ENCODE results near the gene PDGFB.
"Not testable (repeated sequence)": the region's sequence is repeated elsewhere in the genome, so short reads cannot be mapped to it uniquely, and the experiment has no call there.

Gene PDGFB

GRCh38 chr22:39218432-39218831 is 26.4 kb downstream of the PDGFB start:
- H3K4me3 ChIP-seq (ENCODE audit: low read length in 2 of 2); H3K9ac ChIP-seq (ENCODE audit: low read depth in 1 of 2, low read length in 2 of 2); H3K36me3 ChIP-seq (ENCODE audit: control insufficient read depth in 2 of 2, insufficient read depth in 2 of 2, low read length in 2 of 2); H3K4me1 ChIP-seq (ENCODE audit: control insufficient read depth in 2 of 2, insufficient read depth in 2 of 2, low read length in 2 of 2); H3K27ac ChIP-seq (ENCODE audit: low read depth in 2 of 2, low read length in 2 of 2); H3K9me3 ChIP-seq (ENCODE audit: control insufficient read depth in 2 of 2, low read length in 2 of 2): not testable (repeated sequence)
- H3K27me3 ChIP-seq (ENCODE audit: control insufficient read depth in 2 of 2, insufficient read depth in 2 of 2, low read length in 2 of 2), result peaks cover 3 to 12% of the 10 kb centered on the region in 2 donors

GRCh38 chr22:39216143-39216490 is 28.7 kb downstream of the PDGFB start:
- H3K27ac ChIP-seq (ENCODE audit: low read depth in 2 of 2, low read length in 2 of 2), result no peak overlapping the region
- H3K9me3 ChIP-seq (ENCODE audit: control insufficient read depth in 2 of 2, low read length in 2 of 2), result no peaks in the 10 kb centered on the region
- H3K36me3 ChIP-seq (ENCODE audit: control insufficient read depth in 2 of 2, insufficient read depth in 2 of 2, low read length in 2 of 2), result no peaks in the 10 kb centered on the region
- H3K4me1 ChIP-seq (ENCODE audit: control insufficient read depth in 2 of 2, insufficient read depth in 2 of 2, low read length in 2 of 2), result no peaks in the 10 kb centered on the region
- no peak overlapping the region for H3K9ac ChIP-seq (ENCODE audit: low read depth in 1 of 2, low read length in 2 of 2)
- peaks cover 3 to 12% of the 10 kb centered on the region in 2 donors for H3K27me3 ChIP-seq (ENCODE audit: control insufficient read depth in 2 of 2, insufficient read depth in 2 of 2, low read length in 2 of 2)
- no peak overlapping the region for H3K4me3 ChIP-seq (ENCODE audit: low read length in 2 of 2)

GRCh38 chr22:39215426-39216142 is 29.2 kb downstream of the PDGFB start:
- H3K27ac ChIP-seq (ENCODE audit: low read depth in 2 of 2, low read length in 2 of 2), result no peak overlapping the region
- H3K9ac ChIP-seq (ENCODE audit: low read depth in 1 of 2, low read length in 2 of 2), result no peak overlapping the region
- peaks cover 3 to 12% of the 10 kb centered on the region in 2 donors for H3K27me3 ChIP-seq (ENCODE audit: control insufficient read depth in 2 of 2, insufficient read depth in 2 of 2, low read length in 2 of 2)
- H3K4me1 ChIP-seq (ENCODE audit: control insufficient read depth in 2 of 2, insufficient read depth in 2 of 2, low read length in 2 of 2), result no peaks in the 10 kb centered on the region
- H3K4me3 ChIP-seq (ENCODE audit: low read length in 2 of 2), result no peak overlapping the region
- no peaks in the 10 kb centered on the region for H3K9me3 ChIP-seq (ENCODE audit: control insufficient read depth in 2 of 2, low read length in 2 of 2)
- no peaks in the 10 kb centered on the region for H3K36me3 ChIP-seq (ENCODE audit: control insufficient read depth in 2 of 2, insufficient read depth in 2 of 2, low read length in 2 of 2)

GRCh38 chr22:39215070-39215396 is 29.7 kb downstream of the PDGFB start:
- Histone ChIP-seq H3K9ac (ENCODE audit: low read depth in 1 of 2, low read length in 2 of 2) (no peak overlapping the region), H3K4me1 (ENCODE audit: control insufficient read depth in 2 of 2, insufficient read depth in 2 of 2, low read length in 2 of 2) (no peaks in the 10 kb centered on the region), H3K27ac (ENCODE audit: low read depth in 2 of 2, low read length in 2 of 2) (no peak overlapping the region), H3K9me3 (ENCODE audit: control insufficient read depth in 2 of 2, low read length in 2 of 2) (no peaks in the 10 kb centered on the region), H3K27me3 (ENCODE audit: control insufficient read depth in 2 of 2, insufficient read depth in 2 of 2, low read length in 2 of 2) (peaks cover 3 to 12% of the 10 kb centered on the region in 2 donors), H3K36me3 (ENCODE audit: control insufficient read depth in 2 of 2, insufficient read depth in 2 of 2, low read length in 2 of 2) (no peaks in the 10 kb centered on the region), H3K4me3 (ENCODE audit: low read length in 2 of 2) (no peak overlapping the region)

- H3K9me3 ChIP-seq (ENCODE audit: control insufficient read depth in 2 of 2, low read length in 2 of 2), result no peaks in the 10 kb centered on the region
- H3K36me3 ChIP-seq (ENCODE audit: control insufficient read depth in 2 of 2, insufficient read depth in 2 of 2, low read length in 2 of 2), result no peaks in the 10 kb centered on the region
- H3K4me1 ChIP-seq (ENCODE audit: control insufficient read depth in 2 of 2, insufficient read depth in 2 of 2, low read length in 2 of 2), result no peaks in the 10 kb centered on the region
- no peak overlapping the region for H3K27ac ChIP-seq (ENCODE audit: low read depth in 2 of 2, low read length in 2 of 2)
- H3K4me3 ChIP-seq (ENCODE audit: low read length in 2 of 2), result no peak overlapping the region
- H3K27me3 ChIP-seq (ENCODE audit: control insufficient read depth in 2 of 2, insufficient read depth in 2 of 2, low read length in 2 of 2), result peaks cover 3 to 12% of the 10 kb centered on the region in 2 donors
- no peak overlapping the region for H3K9ac ChIP-seq (ENCODE audit: low read depth in 1 of 2, low read length in 2 of 2)
Measured at GRCh38 chr22:39214383-39215069, 30.3 kb downstream of the PDGFB start.

GRCh38 chr22:39214006-39214382 is 30.8 kb downstream of the PDGFB start:
- no peak overlapping the region for H3K9ac ChIP-seq (ENCODE audit: low read depth in 1 of 2, low read length in 2 of 2)
- no peak overlapping the region for H3K27ac ChIP-seq (ENCODE audit: low read depth in 2 of 2, low read length in 2 of 2)
- no peaks in the 10 kb centered on the region for H3K9me3 ChIP-seq (ENCODE audit: control insufficient read depth in 2 of 2, low read length in 2 of 2)
- no peaks in the 10 kb centered on the region for H3K36me3 ChIP-seq (ENCODE audit: control insufficient read depth in 2 of 2, insufficient read depth in 2 of 2, low read length in 2 of 2)
- H3K4me1 ChIP-seq (ENCODE audit: control insufficient read depth in 2 of 2, insufficient read depth in 2 of 2, low read length in 2 of 2), result no peaks in the 10 kb centered on the region
- H3K27me3 ChIP-seq (ENCODE audit: control insufficient read depth in 2 of 2, insufficient read depth in 2 of 2, low read length in 2 of 2), result peaks cover 3 to 12% of the 10 kb centered on the region in 2 donors
- no peak overlapping the region for H3K4me3 ChIP-seq (ENCODE audit: low read length in 2 of 2)

- no peaks in the 10 kb centered on the region for H3K36me3 ChIP-seq (ENCODE audit: control insufficient read depth in 2 of 2, insufficient read depth in 2 of 2, low read length in 2 of 2)
- H3K4me3 ChIP-seq (ENCODE audit: low read length in 2 of 2), result no peak overlapping the region
- H3K27me3 ChIP-seq (ENCODE audit: control insufficient read depth in 2 of 2, insufficient read depth in 2 of 2, low read length in 2 of 2), result peaks cover 3 to 12% of the 10 kb centered on the region in 2 donors
- no peaks in the 10 kb centered on the region for H3K9me3 ChIP-seq (ENCODE audit: control insufficient read depth in 2 of 2, low read length in 2 of 2)
- H3K27ac ChIP-seq (ENCODE audit: low read depth in 2 of 2, low read length in 2 of 2), result no peak overlapping the region
- H3K4me1 ChIP-seq (ENCODE audit: control insufficient read depth in 2 of 2, insufficient read depth in 2 of 2, low read length in 2 of 2), result no peaks in the 10 kb centered on the region
- H3K9ac ChIP-seq (ENCODE audit: low read depth in 1 of 2, low read length in 2 of 2), result no peak overlapping the region
Measured at GRCh38 chr22:39212721-39213376, 31.9 kb downstream of the PDGFB start.

- Histone ChIP-seq H3K27ac (ENCODE audit: low read depth in 2 of 2, low read length in 2 of 2) (no peak overlapping the region), H3K9me3 (ENCODE audit: control insufficient read depth in 2 of 2, low read length in 2 of 2) (no peaks in the 10 kb centered on the region), H3K4me3 (ENCODE audit: low read length in 2 of 2) (no peak overlapping the region), H3K27me3 (ENCODE audit: control insufficient read depth in 2 of 2, insufficient read depth in 2 of 2, low read length in 2 of 2) (peaks cover 0 to 4% of the 10 kb centered on the region in 2 donors), H3K4me1 (ENCODE audit: control insufficient read depth in 2 of 2, insufficient read depth in 2 of 2, low read length in 2 of 2) (peaks cover 2 to 4% of the 10 kb centered on the region in 2 donors), H3K36me3 (ENCODE audit: control insufficient read depth in 2 of 2, insufficient read depth in 2 of 2, low read length in 2 of 2) (no peaks in the 10 kb centered on the region), H3K9ac (ENCODE audit: low read depth in 1 of 2, low read length in 2 of 2) (no peak overlapping the region)
Measured at GRCh38 chr22:39209756-39210155, 35.0 kb downstream of the PDGFB start.

- Histone ChIP-seq H3K9ac (ENCODE audit: low read depth in 1 of 2, low read length in 2 of 2) (no peak overlapping the region), H3K4me1 (ENCODE audit: control insufficient read depth in 2 of 2, insufficient read depth in 2 of 2, low read length in 2 of 2) (peaks cover 2 to 4% of the 10 kb centered on the region in 2 donors), H3K27ac (ENCODE audit: low read depth in 2 of 2, low read length in 2 of 2) (no peak overlapping the region), H3K9me3 (ENCODE audit: control insufficient read depth in 2 of 2, low read length in 2 of 2) (no peaks in the 10 kb centered on the region), H3K27me3 (ENCODE audit: control insufficient read depth in 2 of 2, insufficient read depth in 2 of 2, low read length in 2 of 2) (no peaks in the 10 kb centered on the region), H3K36me3 (ENCODE audit: control insufficient read depth in 2 of 2, insufficient read depth in 2 of 2, low read length in 2 of 2) (no peaks in the 10 kb centered on the region), H3K4me3 (ENCODE audit: low read length in 2 of 2) (no peak overlapping the region)
Measured at GRCh38 chr22:39208013-39208680, 36.6 kb downstream of the PDGFB start.
